GM19468 (cell line): ENCODE measurements around the gene CEACAM7.

Experiments
- ATAC-seq: cut with Tn5 transposase; IDR thresholded peaks from one replicate; pipeline ENCODE4 v1.9.1; 2021; ENCODE audit warnings: mild to moderate bottlenecking, moderate library complexity, moderate number of reproducible peaks; ENCODE audit not compliant: unreplicated experiment; ENCODE audit errors: extremely low read depth

The CEACAM7 gene

GRCh38 chr19:41701401-41702075 lies 13.5 kb upstream of the CEACAM7 start:
- no peak for ATAC-seq

DNA sequence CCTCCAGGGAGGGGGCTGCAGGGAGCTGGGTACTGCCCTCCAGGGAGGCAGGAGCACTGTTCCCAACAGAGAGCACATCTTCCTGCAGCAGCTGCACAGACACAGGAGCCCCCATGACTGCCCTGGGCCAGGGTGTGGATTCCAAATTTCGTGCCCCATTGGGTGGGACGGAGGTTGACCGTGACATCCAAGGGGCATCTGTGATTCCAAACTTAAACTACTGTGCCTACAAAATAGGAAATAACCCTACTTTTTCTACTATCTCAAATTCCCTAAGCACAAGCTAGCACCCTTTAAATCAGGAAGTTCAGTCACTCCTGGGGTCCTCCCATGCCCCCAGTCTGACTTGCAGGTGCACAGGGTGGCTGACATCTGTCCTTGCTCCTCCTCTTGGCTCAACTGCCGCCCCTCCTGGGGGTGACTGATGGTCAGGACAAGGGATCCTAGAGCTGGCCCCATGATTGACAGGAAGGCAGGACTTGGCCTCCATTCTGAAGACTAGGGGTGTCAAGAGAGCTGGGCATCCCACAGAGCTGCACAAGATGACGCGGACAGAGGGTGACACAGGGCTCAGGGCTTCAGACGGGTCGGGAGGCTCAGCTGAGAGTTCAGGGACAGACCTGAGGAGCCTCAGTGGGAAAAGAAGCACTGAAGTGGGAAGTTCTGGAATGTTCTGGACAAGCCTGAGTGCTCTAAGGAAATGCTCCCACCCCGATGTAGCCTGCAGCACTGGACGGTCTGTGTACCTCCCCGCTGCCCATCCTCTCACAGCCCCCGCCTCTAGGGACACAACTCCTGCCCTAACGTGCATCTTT lies 12.5 kb upstream of the CEACAM7 start:
- ATAC-seq, result no peak

- no peak for ATAC-seq
These were observed 11.9 kb upstream of the CEACAM7 start for GRCh38 chr19:41699968-41700323.

DNA sequence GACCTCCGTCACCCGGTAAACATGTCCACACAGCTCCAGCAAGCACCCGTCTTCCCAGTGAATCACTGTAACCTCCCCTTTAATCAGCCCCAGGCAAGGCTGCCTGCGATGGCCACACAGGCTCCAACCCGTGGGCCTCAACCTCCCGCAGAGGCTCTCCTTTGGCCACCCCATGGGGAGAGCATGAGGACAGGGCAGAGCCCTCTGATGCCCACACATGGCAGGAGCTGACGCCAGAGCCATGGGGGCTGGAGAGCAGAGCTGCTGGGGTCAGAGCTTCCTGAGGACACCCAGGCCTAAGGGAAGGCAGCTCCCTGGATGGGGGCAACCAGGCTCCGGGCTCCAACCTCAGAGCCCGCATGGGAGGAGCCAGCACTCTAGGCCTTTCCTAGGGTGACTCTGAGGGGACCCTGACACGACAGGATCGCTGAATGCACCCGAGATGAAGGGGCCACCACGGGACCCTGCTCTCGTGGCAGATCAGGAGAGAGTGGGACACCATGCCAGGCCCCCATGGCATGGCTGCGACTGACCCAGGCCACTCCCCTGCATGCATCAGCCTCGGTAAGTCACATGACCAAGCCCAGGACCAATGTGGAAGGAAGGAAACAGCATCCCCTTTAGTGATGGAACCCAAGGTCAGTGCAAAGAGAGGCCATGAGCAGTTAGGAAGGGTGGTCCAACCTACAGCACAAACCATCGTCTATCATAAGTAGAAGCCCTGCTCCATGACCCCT lies 11.3 kb upstream of the CEACAM7 start:
- no peak for ATAC-seq

DNA sequence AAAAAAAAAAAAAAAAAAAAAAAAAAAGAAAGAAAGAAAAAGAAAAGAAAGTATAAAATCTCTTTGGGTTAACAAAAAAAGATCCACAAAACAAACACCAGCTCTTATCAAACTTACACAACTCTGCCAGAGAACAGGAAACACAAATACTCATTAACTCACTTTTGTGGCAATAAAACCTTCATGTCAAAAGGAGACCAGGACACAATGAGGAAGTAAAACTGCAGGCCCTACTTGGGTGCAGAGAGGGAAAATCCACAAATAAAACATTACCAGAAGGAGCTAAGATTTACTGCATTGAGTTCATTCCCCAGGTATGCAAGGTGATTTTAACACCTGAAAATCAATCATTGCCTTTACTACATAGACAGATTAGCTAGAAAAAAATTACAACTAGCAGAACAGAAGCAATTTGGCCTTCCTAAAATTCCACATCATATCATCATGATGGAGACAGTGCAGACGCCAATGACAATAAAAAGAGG lies 10.7 kb upstream of the CEACAM7 start:
- no peak for ATAC-seq

- ATAC-seq, result no peak
These were observed 9.3 kb upstream of the CEACAM7 start for GRCh38 chr19:41697198-41697855.

GRCh38 chr19:41696402-41697197 lies 8.5 kb upstream of the CEACAM7 start:
- no peak for ATAC-seq

GRCh38 chr19:41695745-41696144 lies 7.7 kb upstream of the CEACAM7 start:
- no peak for ATAC-seq

DNA sequence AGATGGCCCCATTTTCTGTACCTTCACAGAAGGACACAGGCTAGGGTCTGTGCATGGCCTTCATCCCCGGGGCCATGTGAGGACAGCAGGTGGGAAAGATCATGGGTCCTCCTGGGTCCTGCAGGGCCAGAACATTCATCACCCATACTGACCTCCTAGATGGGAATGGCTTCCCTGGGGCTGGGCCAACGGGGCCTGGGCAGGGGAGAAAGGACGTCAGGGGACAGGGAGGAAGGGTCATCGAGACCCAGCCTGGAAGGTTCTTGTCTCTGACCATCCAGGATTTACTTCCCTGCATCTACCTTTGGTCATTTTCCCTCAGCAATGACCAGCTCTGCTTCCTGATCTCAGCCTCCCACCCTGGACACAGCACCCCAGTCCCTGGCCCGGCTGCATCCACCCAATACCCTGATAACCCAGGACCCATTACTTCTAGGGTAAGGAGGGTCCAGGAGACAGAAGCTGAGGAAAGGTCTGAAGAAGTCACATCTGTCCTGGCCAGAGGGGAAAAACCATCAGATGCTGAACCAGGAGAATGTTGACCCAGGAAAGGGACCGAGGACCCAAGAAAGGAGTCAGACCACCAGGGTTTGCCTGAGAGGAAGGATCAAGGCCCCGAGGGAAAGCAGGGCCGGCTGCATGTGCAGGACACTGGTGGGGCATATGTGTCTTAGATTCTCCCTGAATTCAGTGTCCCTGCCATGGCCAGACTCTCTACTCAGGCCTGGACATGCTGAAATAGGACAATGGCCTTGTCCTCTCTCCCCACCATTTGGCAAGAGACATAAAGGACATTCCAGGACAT lies 7.0 kb upstream of the CEACAM7 start:
- ATAC-seq, result no peak

- no peak for ATAC-seq
These were observed 6.1 kb upstream of the CEACAM7 start for GRCh38 chr19:41694196-41694595.

GRCh38 chr19:41691268-41691970 lies 3.3 kb upstream of the CEACAM7 start:
- no peak for ATAC-seq

GRCh38 chr19:41690801-41691065 lies 2.7 kb upstream of the CEACAM7 start:
- no peak for ATAC-seq

DNA sequence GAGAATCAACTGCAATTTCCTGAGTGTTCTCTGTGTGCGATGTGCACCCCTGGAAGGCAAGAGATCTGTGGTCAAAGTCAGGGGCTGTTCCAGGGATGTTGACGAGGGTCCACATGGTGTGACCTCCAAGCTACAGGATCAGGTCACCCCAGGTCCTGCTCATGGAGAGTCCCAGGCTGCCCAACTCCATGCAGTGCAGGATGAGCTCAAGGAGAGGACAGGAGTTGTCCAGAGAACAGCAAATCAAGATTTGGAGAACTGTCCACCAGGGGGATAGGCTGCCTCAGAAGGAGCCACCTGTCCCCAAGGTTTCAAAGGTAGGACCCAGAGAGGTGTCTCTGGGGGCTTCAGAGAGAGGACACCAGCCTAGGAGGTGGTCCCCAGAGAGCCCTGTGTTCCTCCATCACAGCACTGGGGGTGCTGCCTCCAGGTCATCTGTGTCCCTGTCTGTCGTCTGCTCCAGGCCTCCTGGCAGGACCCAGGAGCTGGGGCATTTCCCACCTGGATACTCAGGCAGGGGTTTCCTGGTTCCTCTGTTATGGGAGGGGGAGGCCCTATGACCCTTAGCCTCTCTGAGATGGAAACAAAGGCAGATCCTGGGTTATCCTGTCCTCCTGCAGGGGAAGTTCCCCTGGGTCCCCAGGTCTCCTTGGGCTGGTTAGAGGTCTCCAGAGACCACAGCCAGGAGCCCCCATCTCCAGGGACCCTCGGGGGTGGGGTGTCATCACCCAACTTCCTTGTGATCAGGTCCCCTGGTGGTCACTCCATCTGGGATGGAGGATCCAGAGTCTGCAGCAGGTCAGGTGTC lies 2.1 kb upstream of the CEACAM7 start:
- ATAC-seq, result no peak

DNA sequence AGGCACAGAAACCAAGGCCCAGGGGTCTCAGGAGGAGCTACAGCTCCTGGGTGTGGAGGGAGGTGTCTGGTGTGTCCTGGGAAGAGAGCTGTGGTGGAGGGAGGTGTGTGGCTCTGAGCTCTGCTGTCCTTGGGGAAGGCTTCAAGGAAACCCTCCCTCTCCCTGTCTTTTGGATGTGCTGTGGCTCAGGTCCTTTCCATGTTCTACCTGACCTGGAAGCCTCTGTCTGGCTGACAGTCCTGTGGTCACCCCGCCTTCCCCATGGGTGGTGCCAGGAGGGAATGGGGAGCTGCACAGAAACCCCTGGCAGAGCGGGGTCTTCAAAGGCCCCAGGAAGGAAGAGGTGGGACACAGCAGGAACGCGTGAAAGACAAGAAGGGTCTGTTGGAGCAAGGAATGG lies 617 bp upstream of the CEACAM7 start:
- no peak for ATAC-seq

DNA sequence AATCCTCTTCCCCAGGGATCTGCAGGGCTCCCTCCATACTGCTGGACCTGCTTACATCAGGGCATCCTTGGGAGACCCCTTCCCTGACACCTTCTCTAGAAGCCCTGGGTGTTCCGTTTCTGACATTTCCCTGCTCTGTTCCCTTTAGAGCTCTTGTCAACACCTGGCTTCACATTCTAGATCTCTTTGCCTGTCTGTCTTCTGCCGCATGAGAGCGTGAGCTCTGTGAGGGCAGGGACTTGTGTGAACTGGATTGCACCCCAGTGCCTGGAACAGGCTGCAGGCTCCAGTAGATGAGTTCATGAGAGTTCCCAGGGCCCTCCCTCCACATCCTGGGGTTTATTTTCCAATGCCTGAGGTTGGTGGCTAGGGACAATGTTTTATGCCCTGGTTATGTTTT lies 651 bp downstream of the CEACAM7 start:
- ATAC-seq, result no peak

DNA sequence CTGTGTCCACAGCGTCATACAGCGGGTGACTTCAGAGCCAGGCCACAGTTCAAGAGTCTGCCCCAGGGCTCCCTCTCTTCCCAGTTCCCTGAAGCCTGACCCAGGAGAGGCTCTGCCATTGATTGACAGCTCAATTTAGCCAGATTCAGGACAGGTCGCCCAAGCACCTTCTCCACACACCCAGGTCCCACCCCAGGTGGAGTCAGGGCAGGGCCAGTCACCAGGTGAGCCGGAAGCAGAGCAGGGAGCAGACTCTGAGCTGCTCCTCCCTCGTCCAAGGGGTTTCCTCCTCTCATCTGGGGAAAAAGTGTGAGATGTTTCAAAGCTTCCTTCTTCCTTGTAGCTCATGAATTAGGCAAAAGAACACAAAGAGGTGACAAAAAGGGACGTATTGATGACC lies 5.6 kb downstream of the CEACAM7 start:
- ATAC-seq, result no peak

- no peak for ATAC-seq
These were observed 16.6 kb downstream of the CEACAM7 start for GRCh38 chr19:41671486-41671885.

GRCh38 chr19:41670755-41671154 lies 17.3 kb downstream of the CEACAM7 start:
- ATAC-seq, result no peak
